DND-41 (cell line): ENCODE results near the gene ABI3BP.

Experiments
- CTCF ChIP-seq: IDR thresholded peaks from 2 replicates; pipeline ENCODE4 v1.5.1; 2012; ENCODE audit warnings: borderline replicate concordance, low read length, moderate library complexity, mild to moderate bottlenecking; ENCODE audit not compliant: poor library complexity, severe bottlenecking; ENCODE audit errors: extremely low read depth
- EZH2 ChIP-seq: IDR thresholded peaks from 3 replicates; pipeline ENCODE4 v1.6.1; 2012; ENCODE audit warnings: borderline replicate concordance, low read depth, mild to moderate bottlenecking, moderate library complexity, low read length, inconsistent platforms; ENCODE audit not compliant: severe bottlenecking

DNA sequence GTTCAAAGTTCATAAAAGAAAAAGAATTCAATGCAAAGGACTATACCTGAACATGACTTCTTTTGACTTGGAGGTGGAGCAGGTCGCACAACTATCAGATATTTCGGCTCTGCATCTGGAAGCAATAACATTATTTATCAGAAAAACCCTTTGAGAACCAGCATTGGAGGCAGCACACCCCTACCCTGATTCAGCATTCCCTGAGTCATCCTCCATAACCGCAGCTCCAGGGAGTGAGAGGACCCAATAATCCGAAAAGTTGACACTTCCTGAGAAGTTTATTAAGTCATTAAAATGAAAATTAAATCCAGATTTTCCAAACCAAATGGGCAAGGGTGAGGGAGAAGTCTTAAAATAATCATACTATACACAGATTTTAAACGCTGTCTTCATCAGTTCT lies 90.6 kb downstream of the ABI3BP start:
- TF ChIP-seq CTCF: no peak
- TF ChIP-seq EZH2: no peak
